ENCODE results near the gene AP2M1. TPM values are rescaled to one million over a fixed set of nuclear protein-coding genes. Genes with fewer than 3 reads are reported as not detected.

AP2M1 gene
- total RNA-seq = 168 TPM

GRCh38 chr3:184174646-184175492 lies at the start of gene AP2M1:
Gene AP2M1, plus strand, starts transcription at chr3:184174855. Its CDS starts 2,139 bp downstream, at chr3:184176994.
- Histone ChIP-seq H3K9me3 (ENCODE audit: control insufficient read depth in 3 of 3, low read length in 3 of 3) (no peaks in the 10 kb centered on the region), H3K4me3 (ENCODE audit: low read length in 3 of 3) (peak within 1 kb of the TSS; percentile 91 to 98 (median 98)), H3K9ac (ENCODE audit: low read depth in 1 of 3, low read length in 3 of 3) (peak within 1 kb of the TSS; percentile 92 to 99 (median 99)), H3K27me3 (ENCODE audit: control insufficient read depth in 3 of 3, insufficient read depth in 3 of 3, low read length in 3 of 3) (no peaks in the 10 kb centered on the region), H3K27ac (ENCODE audit: low read depth, low read length) (peak within 1 kb of the TSS; percentile 93), H3K36me3 (ENCODE audit: control insufficient read depth in 3 of 3, insufficient read depth in 3 of 3, low read length in 3 of 3) (peaks cover 43 to 51% (median 47%) of the 10 kb centered on the region in 3 donors), H3K4me1 (ENCODE audit: control insufficient read depth in 3 of 3, insufficient read depth in 3 of 3, low read length in 3 of 3) (peaks cover 40 to 49% (median 42%) of the 10 kb centered on the region in 3 donors)

DNA sequence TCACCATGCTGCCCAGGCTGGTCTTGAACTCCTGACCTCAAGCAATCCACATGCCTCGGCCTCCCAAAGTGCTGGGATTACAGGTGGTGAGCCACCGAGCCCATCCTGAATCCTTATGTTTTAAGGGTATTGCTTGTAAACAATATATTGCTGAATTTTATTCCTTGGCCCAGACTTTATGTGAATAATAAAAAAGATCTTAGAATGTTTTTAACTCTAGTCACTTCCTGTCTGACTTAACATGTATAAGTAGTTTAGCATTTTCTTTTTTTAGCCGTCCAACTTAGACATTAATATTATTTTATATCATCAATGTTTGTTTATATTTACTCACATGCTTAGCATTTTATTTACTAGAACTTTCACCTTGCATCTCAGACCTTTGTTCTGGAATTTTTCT lies 48.6 kb upstream of the AP2M1 start:
- no peak overlapping the region for H3K4me3 ChIP-seq (ENCODE audit: low read length in 3 of 3)
- H3K27ac ChIP-seq (ENCODE audit: low read depth, low read length) = no peak overlapping the region

GRCh38 chr3:184129012-184129411 lies 45.6 kb upstream of the AP2M1 start:
- Histone ChIP-seq H3K36me3 (ENCODE audit: control insufficient read depth in 3 of 3, insufficient read depth in 3 of 3, low read length in 3 of 3) (no peaks in the 10 kb centered on the region), H3K27me3 (ENCODE audit: control insufficient read depth in 3 of 3, insufficient read depth in 3 of 3, low read length in 3 of 3) (no peaks in the 10 kb centered on the region), H3K9me3 (ENCODE audit: control insufficient read depth in 3 of 3, low read length in 3 of 3) (no peaks in the 10 kb centered on the region), H3K4me1 (ENCODE audit: control insufficient read depth in 3 of 3, insufficient read depth in 3 of 3, low read length in 3 of 3) (peaks cover 3 to 6% (median 3%) of the 10 kb centered on the region in 3 donors), H3K27ac (ENCODE audit: low read depth, low read length) (no peak overlapping the region), H3K9ac (ENCODE audit: low read depth in 1 of 3, low read length in 3 of 3) (peak overlapping the region in 1 of 3 donors; percentile 9), H3K4me3 (ENCODE audit: low read length in 3 of 3) (no peak overlapping the region)

More for the DNA sequence above, 48.6 kb upstream of the AP2M1 start:
- Histone ChIP-seq H3K27me3 (ENCODE audit: control insufficient read depth in 3 of 3, insufficient read depth in 3 of 3, low read length in 3 of 3) (no peaks in the 10 kb centered on the region), H3K4me1 (ENCODE audit: control insufficient read depth in 3 of 3, insufficient read depth in 3 of 3, low read length in 3 of 3) (no peaks in the 10 kb centered on the region), H3K9me3 (ENCODE audit: control insufficient read depth in 3 of 3, low read length in 3 of 3) (no peaks in the 10 kb centered on the region), H3K9ac (ENCODE audit: low read depth in 1 of 3, low read length in 3 of 3) (no peak overlapping the region), H3K36me3 (ENCODE audit: control insufficient read depth in 3 of 3, insufficient read depth in 3 of 3, low read length in 3 of 3) (no peaks in the 10 kb centered on the region)

DNA sequence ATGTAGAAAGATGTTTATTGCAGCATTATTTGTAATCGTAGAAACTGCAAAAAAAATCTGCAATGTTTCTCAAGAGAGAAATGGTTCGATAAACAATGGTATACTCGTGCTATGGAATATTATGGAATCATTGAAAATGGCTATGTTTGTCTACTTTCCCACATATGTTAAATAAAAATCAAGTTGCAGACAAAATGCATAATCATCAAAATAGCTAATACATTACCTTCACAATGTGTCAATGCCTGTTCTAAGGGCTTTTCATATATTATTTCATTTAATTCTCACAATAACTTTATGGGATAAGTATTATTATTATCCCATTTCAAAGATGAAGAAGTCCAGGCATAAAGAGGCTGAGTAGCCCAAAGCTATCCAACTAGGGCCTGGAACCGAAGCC lies 41.7 kb upstream of the AP2M1 start:
- H3K4me3 ChIP-seq (ENCODE audit: low read length in 3 of 3) = no peak overlapping the region

DNA sequence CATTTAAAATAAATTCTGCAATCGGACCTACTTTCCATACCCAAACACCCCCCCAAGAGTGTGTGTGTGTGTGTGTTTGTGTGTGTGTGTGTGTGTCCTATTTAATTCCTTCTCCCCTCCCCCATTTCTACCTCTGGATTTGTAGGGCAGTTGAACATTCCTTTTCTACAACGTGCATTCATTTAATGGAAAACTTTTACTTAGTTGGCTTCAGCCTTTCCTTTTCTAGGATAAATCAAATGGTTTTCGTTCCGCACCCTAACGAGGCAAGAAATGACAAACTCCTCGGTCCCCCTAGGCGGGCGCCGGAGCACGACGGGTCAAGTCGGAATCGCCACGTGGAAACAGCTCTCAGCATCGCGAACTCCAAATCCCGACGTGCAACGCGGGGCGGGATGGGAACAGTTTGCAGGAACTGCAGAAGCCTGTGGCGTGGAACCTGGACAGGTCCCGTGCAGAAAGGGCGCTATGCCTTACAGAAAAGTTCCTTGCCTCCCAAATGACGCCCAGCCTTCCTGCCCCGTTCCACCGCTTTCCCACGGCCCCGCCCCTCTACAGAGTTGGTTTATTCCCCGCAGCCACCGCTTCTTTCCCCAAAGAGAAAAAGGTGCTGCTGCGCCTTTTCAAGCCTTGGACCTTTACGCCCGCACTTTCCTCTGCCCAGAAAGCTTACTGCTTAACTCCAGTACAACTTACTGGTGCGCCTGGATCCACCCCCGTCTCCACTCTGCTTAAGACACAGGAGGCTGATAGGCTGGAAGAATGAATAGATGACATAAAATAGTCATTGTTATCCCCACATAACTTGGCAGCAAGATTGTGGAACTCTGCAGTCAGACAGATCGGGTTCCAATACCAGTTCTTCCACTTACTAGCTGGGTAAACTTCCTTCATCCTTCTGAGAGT lies 40.6 kb upstream of the AP2M1 start:
- H3K4me3 ChIP-seq (ENCODE audit: low read length in 3 of 3) = peak overlapping the region; percentile 91 to 100 (median 99)
- peak overlapping the region; percentile 86 for H3K27ac ChIP-seq (ENCODE audit: low read depth, low read length)
- H3K36me3 ChIP-seq (ENCODE audit: control insufficient read depth in 3 of 3, insufficient read depth in 3 of 3, low read length in 3 of 3) = peaks cover 9 to 11% (median 10%) of the 10 kb centered on the region in 3 donors
- no peaks in the 10 kb centered on the region for H3K9me3 ChIP-seq (ENCODE audit: control insufficient read depth in 3 of 3, low read length in 3 of 3)
- H3K9ac ChIP-seq (ENCODE audit: low read depth in 1 of 3, low read length in 3 of 3) = peak overlapping the region; percentile 96
- no peaks in the 10 kb centered on the region for H3K27me3 ChIP-seq (ENCODE audit: control insufficient read depth in 3 of 3, insufficient read depth in 3 of 3, low read length in 3 of 3)
- H3K4me1 ChIP-seq (ENCODE audit: control insufficient read depth in 3 of 3, insufficient read depth in 3 of 3, low read length in 3 of 3) = peaks cover 25 to 39% (median 27%) of the 10 kb centered on the region in 3 donors

More for the DNA sequence above, 41.7 kb upstream of the AP2M1 start:
- Histone ChIP-seq H3K4me1 (ENCODE audit: control insufficient read depth in 3 of 3, insufficient read depth in 3 of 3, low read length in 3 of 3) (peaks cover 25 to 39% (median 27%) of the 10 kb centered on the region in 3 donors), H3K27ac (ENCODE audit: low read depth, low read length) (no peak overlapping the region), H3K36me3 (ENCODE audit: control insufficient read depth in 3 of 3, insufficient read depth in 3 of 3, low read length in 3 of 3) (peaks cover 5 to 8% (median 7%) of the 10 kb centered on the region in 3 donors), H3K27me3 (ENCODE audit: control insufficient read depth in 3 of 3, insufficient read depth in 3 of 3, low read length in 3 of 3) (no peaks in the 10 kb centered on the region), H3K9ac (ENCODE audit: low read depth in 1 of 3, low read length in 3 of 3) (no peak overlapping the region), H3K9me3 (ENCODE audit: control insufficient read depth in 3 of 3, low read length in 3 of 3) (no peaks in the 10 kb centered on the region)

DNA sequence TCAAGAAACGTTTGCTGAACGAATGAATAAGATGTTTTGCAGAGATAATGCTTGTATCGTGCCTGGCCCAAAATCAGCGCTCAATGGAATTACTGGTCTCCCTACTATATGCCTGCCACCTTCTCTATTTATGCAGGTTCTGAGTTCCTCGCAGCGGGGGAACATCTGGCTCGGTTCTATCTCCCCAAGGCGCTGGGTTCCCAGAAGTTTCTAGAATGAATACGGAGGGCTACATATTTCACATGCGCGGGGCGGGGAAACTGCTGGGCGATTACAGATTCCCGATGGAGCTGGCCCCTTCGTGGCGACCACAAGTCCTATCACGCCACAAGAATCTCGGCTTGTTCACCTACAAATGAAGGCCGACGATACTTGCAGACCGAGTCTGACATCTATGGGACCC lies 39.9 kb upstream of the AP2M1 start:
- H3K27ac ChIP-seq (ENCODE audit: low read depth, low read length) = peak overlapping the region; percentile 86
- H3K9ac ChIP-seq (ENCODE audit: low read depth in 1 of 3, low read length in 3 of 3) = peak overlapping the region; percentile 96
- H3K36me3 ChIP-seq (ENCODE audit: control insufficient read depth in 3 of 3, insufficient read depth in 3 of 3, low read length in 3 of 3) = peaks cover 9 to 11% (median 10%) of the 10 kb centered on the region in 3 donors
- H3K4me3 ChIP-seq (ENCODE audit: low read length in 3 of 3) = peak overlapping the region; percentile 91 to 100 (median 99)
- H3K27me3 ChIP-seq (ENCODE audit: control insufficient read depth in 3 of 3, insufficient read depth in 3 of 3, low read length in 3 of 3) = no peaks in the 10 kb centered on the region
- no peaks in the 10 kb centered on the region for H3K9me3 ChIP-seq (ENCODE audit: control insufficient read depth in 3 of 3, low read length in 3 of 3)
- peaks cover 25 to 39% (median 27%) of the 10 kb centered on the region in 3 donors for H3K4me1 ChIP-seq (ENCODE audit: control insufficient read depth in 3 of 3, insufficient read depth in 3 of 3, low read length in 3 of 3)

DNA sequence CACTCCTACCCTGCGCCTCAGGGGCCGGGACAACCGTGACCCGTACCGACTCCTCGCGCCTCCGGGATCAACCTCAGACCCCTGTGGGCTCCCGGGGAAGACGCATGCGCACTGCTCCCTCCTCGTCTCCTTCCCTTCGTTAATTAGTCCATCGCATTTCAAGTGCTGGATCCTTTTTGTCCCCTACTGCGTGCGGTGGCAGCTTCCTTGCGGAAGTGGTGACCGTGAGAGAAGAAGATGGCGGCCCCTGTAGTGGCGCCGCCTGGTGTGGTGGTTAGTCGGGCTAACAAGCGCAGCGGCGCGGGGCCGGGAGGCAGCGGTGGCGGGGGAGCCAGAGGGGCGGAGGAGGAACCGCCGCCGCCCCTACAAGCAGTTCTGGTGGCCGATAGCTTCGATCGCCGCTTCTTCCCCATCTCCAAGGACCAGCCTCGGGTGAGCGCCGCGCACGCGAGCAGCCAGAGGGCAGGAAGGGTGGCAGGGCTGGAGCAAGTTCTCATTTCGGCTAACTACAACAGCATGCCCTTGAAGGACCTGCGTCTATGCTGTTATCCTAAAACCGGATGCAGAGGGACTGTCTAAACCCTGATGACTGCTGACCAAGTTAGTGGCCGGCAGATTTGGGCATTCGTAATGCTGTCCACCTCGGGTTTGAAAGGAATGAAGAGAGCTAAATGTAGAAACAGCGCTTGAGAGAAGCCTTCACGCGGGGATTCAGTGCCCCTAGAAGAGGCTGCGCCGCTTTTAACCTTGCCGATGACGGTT lies 39.3 kb upstream of the AP2M1 start, which contains the start of gene EIF2B5:
TSS of gene EIF2B5 (plus strand) at position 210 of the 762 bp plus-strand sequence. CDS start at position 238, 28 bp downstream.
- Histone ChIP-seq H3K9me3 (ENCODE audit: control insufficient read depth in 3 of 3, low read length in 3 of 3) (no peaks in the 10 kb centered on the region), H3K27ac (ENCODE audit: low read depth, low read length) (peak within 1 kb of the TSS; percentile 86), H3K4me3 (ENCODE audit: low read length in 3 of 3) (peak within 1 kb of the TSS; percentile 91 to 100 (median 99)), H3K4me1 (ENCODE audit: control insufficient read depth in 3 of 3, insufficient read depth in 3 of 3, low read length in 3 of 3) (peaks cover 25 to 39% (median 27%) of the 10 kb centered on the region in 3 donors), H3K9ac (ENCODE audit: low read depth in 1 of 3, low read length in 3 of 3) (peak within 1 kb of the TSS; percentile 96), H3K27me3 (ENCODE audit: control insufficient read depth in 3 of 3, insufficient read depth in 3 of 3, low read length in 3 of 3) (no peaks in the 10 kb centered on the region), H3K36me3 (ENCODE audit: control insufficient read depth in 3 of 3, insufficient read depth in 3 of 3, low read length in 3 of 3) (peaks cover 13 to 14% (median 14%) of the 10 kb centered on the region in 3 donors)

GRCh38 chr3:184135911-184136260 lies 38.8 kb upstream of the AP2M1 start:
- Histone ChIP-seq H3K27ac (ENCODE audit: low read depth, low read length) (peak overlapping the region; percentile 86), H3K9me3 (ENCODE audit: control insufficient read depth in 3 of 3, low read length in 3 of 3) (no peaks in the 10 kb centered on the region), H3K4me3 (ENCODE audit: low read length in 3 of 3) (peak overlapping the region; percentile 91 to 100 (median 99)), H3K9ac (ENCODE audit: low read depth in 1 of 3, low read length in 3 of 3) (peak overlapping the region; percentile 96), H3K36me3 (ENCODE audit: control insufficient read depth in 3 of 3, insufficient read depth in 3 of 3, low read length in 3 of 3) (peaks cover 18 to 19% (median 19%) of the 10 kb centered on the region in 3 donors), H3K27me3 (ENCODE audit: control insufficient read depth in 3 of 3, insufficient read depth in 3 of 3, low read length in 3 of 3) (no peaks in the 10 kb centered on the region), H3K4me1 (ENCODE audit: control insufficient read depth in 3 of 3, insufficient read depth in 3 of 3, low read length in 3 of 3) (peaks cover 25 to 39% (median 27%) of the 10 kb centered on the region in 3 donors)

GRCh38 chr3:184140436-184140835 lies 34.2 kb upstream of the AP2M1 start:
- H3K9ac ChIP-seq (ENCODE audit: low read depth in 1 of 3, low read length in 3 of 3) = no peak overlapping the region
- no peaks in the 10 kb centered on the region for H3K27me3 ChIP-seq (ENCODE audit: control insufficient read depth in 3 of 3, insufficient read depth in 3 of 3, low read length in 3 of 3)
- no peaks in the 10 kb centered on the region for H3K9me3 ChIP-seq (ENCODE audit: control insufficient read depth in 3 of 3, low read length in 3 of 3)
- H3K36me3 ChIP-seq (ENCODE audit: control insufficient read depth in 3 of 3, insufficient read depth in 3 of 3, low read length in 3 of 3) = peaks cover 59% of the 10 kb centered on the region in 3 donors
- H3K4me1 ChIP-seq (ENCODE audit: control insufficient read depth in 3 of 3, insufficient read depth in 3 of 3, low read length in 3 of 3) = peaks cover 34 to 42% (median 35%) of the 10 kb centered on the region in 3 donors
- no peak overlapping the region for H3K27ac ChIP-seq (ENCODE audit: low read depth, low read length)
- no peak overlapping the region for H3K4me3 ChIP-seq (ENCODE audit: low read length in 3 of 3)

Data from skeletal muscle tissue (tissue), 4 donors.